GM12875 (cell line): ENCODE data around the gene PYGO2.

Experiments
- H3K4me3 ChIP-seq: one replicate; pipeline ENCODE4 v1.5.1; 2011; ENCODE audit warnings: low read depth, low read length, control low read depth
- CTCF ChIP-seq: IDR thresholded peaks from 2 replicates; pipeline ENCODE4 v1.5.1; 2011; ENCODE audit warnings: low read depth, mild to moderate bottlenecking, control low read depth, inconsistent platforms, low read length, moderate library complexity, borderline replicate concordance; ENCODE audit not compliant: insufficient read depth

PYGO2 gene

GRCh38 chr1:154974102-154974807, 12.7 kb upstream of the PYGO2 start, which contains the start of gene CKS1B:
Gene CKS1B (plus strand): TSS chr1:154974681. CDS start chr1:154974746, 65 bp downstream.
- TF ChIP-seq CTCF: no peak
- H3K4me3 ChIP-seq: peak within 1 kb of the TSS; percentile 66

GRCh38 chr1:154973344-154974101, 11.9 kb upstream of the PYGO2 start:
- H3K4me3 ChIP-seq: peak overlapping the region; percentile 66
- no peak for TF ChIP-seq CTCF

GRCh38 chr1:154972517-154973343, 11.1 kb upstream of the PYGO2 start:
- H3K4me3 ChIP-seq: no peak overlapping the region
- no peak for TF ChIP-seq CTCF

- TF ChIP-seq CTCF: no peak
- no peak overlapping the region for H3K4me3 ChIP-seq
These were observed 10.6 kb upstream of the PYGO2 start for GRCh38 chr1:154972213-154972516.

GRCh38 chr1:154971341-154971998, 9.9 kb upstream of the PYGO2 start:
- H3K4me3 ChIP-seq: no peak overlapping the region
- TF ChIP-seq CTCF: no peak

- no peak for TF ChIP-seq CTCF
- peak within 1 kb of the TSS; percentile 38 for H3K4me3 ChIP-seq
These were observed 9.2 kb upstream of the PYGO2 start, which contains the start of gene SHC1 for GRCh38 chr1:154970631-154971340. Gene SHC1 (minus strand): TSS chr1:154970747. CDS start chr1:154970526, 221 bp downstream.
